Kidney (tissue), 14 donors: ENCODE data around the gene JADE2. TPM values are rescaled to one million over a fixed set of nuclear protein-coding genes. Genes with fewer than 3 reads are reported as not detected.

Experiments used
- DNase-seq, 5 donors: peaks; one replicate each; pipeline ENCODE4 v3.0.0-alpha.2; 2013 to 2020
- FAIRE-seq: peaks from 2 replicates; lab custom pipeline; 2012; peaks lifted over from hg19 to GRCh38; lab: Jason Lieb, UNC
- H3K27ac ChIP-seq, 2 donors: one replicate each; pipeline ENCODE4 v1.7.0; 2013; ENCODE audit warnings: low read depth in 2 of 2, low read length in 2 of 2, inconsistent platforms in 1 of 2
- H3K27me3 ChIP-seq: one replicate; pipeline ENCODE4 v1.7.1; 2013; ENCODE audit warnings: low read length, inconsistent platforms; ENCODE audit not compliant: control insufficient read depth, insufficient read depth
- H3K36me3 ChIP-seq, 3 donors: one replicate each; pipeline versions ENCODE4 v1.7.0 to v1.7.1; 2013; ENCODE audit warnings: low read length in 3 of 3, control low read depth in 1 of 3, inconsistent platforms in 1 of 3; ENCODE audit not compliant: insufficient read depth in 3 of 3, control insufficient read depth in 2 of 3
- H3K4me1 ChIP-seq, 3 donors: one replicate each; pipeline versions ENCODE4 v1.7.0 to v1.7.1; 2013; ENCODE audit warnings: low read length in 3 of 3, inconsistent platforms in 1 of 3, low read depth in 1 of 3; ENCODE audit not compliant: control insufficient read depth in 2 of 3, insufficient read depth in 2 of 3
- H3K4me3 ChIP-seq, 3 donors: one replicate each; pipeline versions ENCODE4 v1.7.0 to v1.8.1; 2013; ENCODE audit warnings: low read length in 3 of 3, control low read depth in 1 of 3, inconsistent platforms in 1 of 3
- H3K9ac ChIP-seq, 3 donors: one replicate each; pipeline versions ENCODE4 v1.7.0 to v1.7.1; 2013; ENCODE audit warnings: low read length in 3 of 3, control low read depth in 1 of 3, inconsistent platforms in 1 of 3
- H3K9me3 ChIP-seq, 3 donors: one replicate each; pipeline versions ENCODE4 v1.7.0 to v1.7.1; 2013; ENCODE audit warnings: low read length in 3 of 3, control low read depth in 1 of 3, inconsistent platforms in 1 of 3; ENCODE audit not compliant: control insufficient read depth in 2 of 3, insufficient read depth in 1 of 3
- intact Hi-C: fragments of 100-400 bp; cut with DNase I; formaldehyde crosslinking; loops from one replicate; pipeline ENCODE4 v1.11.1; 2022
- polyA plus RNA-seq: library from polyadenylated mRNA; stranded (reverse); fragments of 350-450 nt; fragmentation: Illumina TruSeq; extraction: RNeasy Lipid Tissue Mini Kit (QIAGEN cat#74804); gene quantifications from one replicate; pipeline ENCODE4 v1.2.3, GENCODE V29; 2014; ENCODE audit warnings: low read depth, low replicate concordance; ENCODE audit not compliant: insufficient read depth
- total RNA-seq: library from RNA; stranded (reverse); fragmentation: NEBNext Ultra II Directional; extraction: Animal tissue kit (Norgen Biotek cat#: 25700); gene quantifications from one replicate; pipeline ENCODE4 v1.2.1, GENCODE V29; 2021
- TF ChIP-seq, protein P1 (sequence below): IDR thresholded peaks from 3 replicates; pipeline ENCODE4 v1.5.1; 2012; ENCODE audit warnings: mild to moderate bottlenecking, moderate library complexity, borderline replicate concordance; ENCODE audit not compliant: insufficient read depth; ENCODE audit errors: extremely low read depth
- donor health status: control.
- donor health status: control.
- donor health status: control.
- donor health status: control.
- donor health status: control.
- donor health status: DM: yes; HTN: yes; CAD: no.
- donor health status: Normal renal cell carcinoma (clear cell type).

JADE2 gene
- total and polyA plus RNA-seq, 2 donors from 2014 or later, result 9.2 to 99.6 TPM

- no peak overlapping the region for H3K4me3 ChIP-seq
- intact Hi-C loops, result no loop called here
- H3K27ac ChIP-seq, result no peak overlapping the region
- DNase-seq (peak in 1 of 5 donors; percentile 15), FAIRE-seq (no peak)
- peaks cover 0 to 21% (median 19%) of the 10 kb centered on the region in 3 donors for H3K4me1 ChIP-seq
- H3K27me3 ChIP-seq, result no peaks in the 10 kb centered on the region
- H3K9me3 ChIP-seq, result no peaks in the 10 kb centered on the region
- TF ChIP-seq, protein P1, sequence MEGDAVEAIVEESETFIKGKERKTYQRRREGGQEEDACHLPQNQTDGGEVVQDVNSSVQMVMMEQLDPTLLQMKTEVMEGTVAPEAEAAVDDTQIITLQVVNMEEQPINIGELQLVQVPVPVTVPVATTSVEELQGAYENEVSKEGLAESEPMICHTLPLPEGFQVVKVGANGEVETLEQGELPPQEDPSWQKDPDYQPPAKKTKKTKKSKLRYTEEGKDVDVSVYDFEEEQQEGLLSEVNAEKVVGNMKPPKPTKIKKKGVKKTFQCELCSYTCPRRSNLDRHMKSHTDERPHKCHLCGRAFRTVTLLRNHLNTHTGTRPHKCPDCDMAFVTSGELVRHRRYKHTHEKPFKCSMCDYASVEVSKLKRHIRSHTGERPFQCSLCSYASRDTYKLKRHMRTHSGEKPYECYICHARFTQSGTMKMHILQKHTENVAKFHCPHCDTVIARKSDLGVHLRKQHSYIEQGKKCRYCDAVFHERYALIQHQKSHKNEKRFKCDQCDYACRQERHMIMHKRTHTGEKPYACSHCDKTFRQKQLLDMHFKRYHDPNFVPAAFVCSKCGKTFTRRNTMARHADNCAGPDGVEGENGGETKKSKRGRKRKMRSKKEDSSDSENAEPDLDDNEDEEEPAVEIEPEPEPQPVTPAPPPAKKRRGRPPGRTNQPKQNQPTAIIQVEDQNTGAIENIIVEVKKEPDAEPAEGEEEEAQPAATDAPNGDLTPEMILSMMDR, result no peak
- no peaks in the 10 kb centered on the region for H3K36me3 ChIP-seq
- H3K9ac ChIP-seq, result no peak overlapping the region
Measured at GRCh38 chr5:134500699-134501430, 24.6 kb upstream of the JADE2 start.

DNA sequence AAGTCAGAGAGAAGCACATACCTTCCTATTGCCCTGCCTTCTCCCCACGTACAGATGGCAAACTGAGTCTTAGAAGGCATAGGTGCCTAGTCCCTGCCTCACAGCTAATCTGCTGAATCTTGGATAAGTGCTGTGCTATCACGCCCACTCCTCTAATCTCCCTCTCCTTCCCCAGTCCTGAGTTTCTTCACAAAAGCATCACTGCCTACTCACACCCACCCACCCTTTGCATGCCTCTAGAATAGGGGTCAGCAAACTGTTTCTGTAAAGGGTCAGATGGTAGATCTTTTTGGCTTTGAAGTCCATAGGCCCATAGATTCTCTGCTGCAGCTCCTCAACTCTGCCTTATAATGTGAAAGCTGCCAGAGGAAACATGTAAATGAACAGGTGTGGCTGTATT is 23.2 kb upstream of the JADE2 start:
- no peaks in the 10 kb centered on the region for H3K36me3 ChIP-seq
- no peak overlapping the region for H3K4me3 ChIP-seq
- DNase-seq (peak in 1 of 5 donors; percentile 1), FAIRE-seq (no peak)
- no peaks in the 10 kb centered on the region for H3K9me3 ChIP-seq
- TF ChIP-seq, protein P1, result no peak
- intact Hi-C loops, result no loop called here
- H3K9ac ChIP-seq, result no peak overlapping the region
- H3K27me3 ChIP-seq, result no peaks in the 10 kb centered on the region
- H3K4me1 ChIP-seq, result peaks cover 0 to 21% (median 21%) of the 10 kb centered on the region in 3 donors
- H3K27ac ChIP-seq, result no peak overlapping the region

DNA sequence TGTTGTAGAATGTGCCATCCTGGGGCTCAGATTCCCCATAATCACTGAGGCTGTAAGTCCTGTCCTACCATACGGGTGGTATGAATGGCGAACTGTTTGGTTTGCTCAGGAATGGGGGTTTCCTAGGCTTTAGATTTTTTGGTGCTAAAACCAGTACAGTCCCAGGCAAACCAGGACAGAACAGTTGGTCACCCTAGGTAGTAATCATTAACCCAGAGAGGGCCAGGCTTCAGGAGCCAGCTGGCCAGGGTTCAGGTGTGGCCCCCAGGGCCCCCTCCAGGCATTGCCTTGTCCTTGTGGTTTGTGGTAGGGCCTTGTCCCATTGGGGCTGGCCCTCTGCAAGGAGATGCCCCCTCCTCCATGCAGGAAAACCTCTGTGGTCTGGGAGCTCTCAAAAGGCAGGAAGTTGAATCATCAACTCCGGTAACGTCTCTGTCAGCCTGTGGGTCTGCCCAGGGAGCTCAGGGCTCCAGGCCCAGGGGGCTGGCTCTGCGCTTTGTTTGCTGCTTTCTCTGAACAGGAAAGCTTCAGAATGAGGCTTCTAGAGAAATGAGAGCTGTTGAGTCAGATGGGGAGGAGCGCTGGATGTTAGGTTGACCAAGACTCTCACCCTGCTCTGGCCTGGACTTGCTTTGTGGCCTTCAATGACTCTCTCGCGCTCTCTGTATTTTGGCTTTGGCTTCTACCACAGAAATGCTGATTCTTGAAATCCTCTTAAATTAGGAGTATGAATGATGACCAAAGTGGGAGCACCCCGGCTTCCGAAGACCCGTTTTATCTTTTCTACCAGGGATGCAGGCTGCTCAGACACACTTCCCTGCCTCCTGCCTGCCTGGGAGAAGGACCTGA is 22.2 kb upstream of the JADE2 start:
- Histone ChIP-seq H3K27ac (peak overlapping the region; percentile 77 to 92), H3K4me3 (peak overlapping the region in 1 of 3 donors; percentile 10), H3K27me3 (no peaks in the 10 kb centered on the region), H3K4me1 (peaks cover 0 to 21% (median 21%) of the 10 kb centered on the region in 3 donors), H3K36me3 (no peaks in the 10 kb centered on the region), H3K9me3 (no peaks in the 10 kb centered on the region), H3K9ac (no peak overlapping the region)
- TF ChIP-seq, protein P1, result peak; percentile 12
- DNase-seq (peak in 3 of 5 donors; percentile 16 to 93 (median 26)), FAIRE-seq (no peak)
- intact Hi-C loops, result no loop called here
